Vagina (tissue), 2 donors: ENCODE data around the gene CHST11.

Experiments used
- POLR2A ChIP-seq, 2 donors: fragments of 450-650 bp; IDR thresholded peaks; one replicate each; pipeline ENCODE4 v1.6.1; 2017; ENCODE audit warnings: antibody characterized with exemption in 2 of 2, mild to moderate bottlenecking in 2 of 2, moderate library complexity in 2 of 2
- POLR2AphosphoS5 ChIP-seq, 2 donors: sonication (generic); formaldehyde crosslinking; IDR thresholded peaks; one replicate each; pipeline ENCODE4 v1.9.0; 2017; ENCODE audit warnings: antibody characterized with exemption in 2 of 2, mild to moderate bottlenecking in 2 of 2, low read depth in 1 of 2; ENCODE audit not compliant: insufficient read depth in 1 of 2
- TF ChIP-seq, protein P1 (sequence below), 3 experiments: fragments of 450-650 bp in 2 of 3; fragments of 200-600 bp in 1 of 3; sonication (generic) in 1 of 3; IDR thresholded peaks; one replicate each; pipeline ENCODE4 v1.5.1; 2017 to 2019; ENCODE audit warnings: antibody characterized with exemption in 3 of 3, mild to moderate bottlenecking in 2 of 3, moderate library complexity in 2 of 3

DNA sequence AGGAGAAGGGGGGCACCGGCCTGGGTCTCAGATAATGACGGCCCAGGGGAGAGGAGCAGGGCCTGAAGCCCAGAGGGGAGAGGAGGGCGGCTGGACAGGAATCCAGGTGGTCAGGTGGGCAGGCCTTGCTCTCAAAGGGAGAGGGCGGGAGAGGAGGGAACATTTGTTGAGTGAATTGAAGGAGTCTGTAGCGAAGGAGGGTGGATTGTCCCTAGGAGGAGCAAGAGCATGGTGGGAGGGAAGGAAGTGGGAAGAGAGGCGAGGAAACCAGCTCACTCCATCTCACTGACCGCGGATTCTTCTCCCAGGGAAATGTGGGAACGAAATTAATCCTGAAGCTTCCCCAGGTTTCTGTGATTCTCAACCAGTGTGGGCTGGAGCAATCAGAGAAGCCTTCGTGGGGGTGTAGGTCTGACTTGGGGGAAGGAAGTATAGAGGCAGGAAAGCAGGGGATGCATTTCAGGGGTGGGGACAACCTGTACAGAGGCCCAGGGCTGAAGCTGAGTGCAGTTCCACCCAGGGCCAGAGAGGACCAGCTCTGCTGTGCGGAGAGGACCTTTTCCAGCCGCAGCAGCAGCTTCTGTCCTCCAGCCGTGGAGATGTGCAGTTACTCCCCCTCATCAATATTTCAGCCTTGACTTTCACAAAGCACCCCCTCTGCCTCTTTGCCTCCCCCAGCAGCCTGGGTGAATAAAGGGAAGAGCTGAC lies 100.9 kb downstream of the CHST11 start:
- TF ChIP-seq, protein P1, sequence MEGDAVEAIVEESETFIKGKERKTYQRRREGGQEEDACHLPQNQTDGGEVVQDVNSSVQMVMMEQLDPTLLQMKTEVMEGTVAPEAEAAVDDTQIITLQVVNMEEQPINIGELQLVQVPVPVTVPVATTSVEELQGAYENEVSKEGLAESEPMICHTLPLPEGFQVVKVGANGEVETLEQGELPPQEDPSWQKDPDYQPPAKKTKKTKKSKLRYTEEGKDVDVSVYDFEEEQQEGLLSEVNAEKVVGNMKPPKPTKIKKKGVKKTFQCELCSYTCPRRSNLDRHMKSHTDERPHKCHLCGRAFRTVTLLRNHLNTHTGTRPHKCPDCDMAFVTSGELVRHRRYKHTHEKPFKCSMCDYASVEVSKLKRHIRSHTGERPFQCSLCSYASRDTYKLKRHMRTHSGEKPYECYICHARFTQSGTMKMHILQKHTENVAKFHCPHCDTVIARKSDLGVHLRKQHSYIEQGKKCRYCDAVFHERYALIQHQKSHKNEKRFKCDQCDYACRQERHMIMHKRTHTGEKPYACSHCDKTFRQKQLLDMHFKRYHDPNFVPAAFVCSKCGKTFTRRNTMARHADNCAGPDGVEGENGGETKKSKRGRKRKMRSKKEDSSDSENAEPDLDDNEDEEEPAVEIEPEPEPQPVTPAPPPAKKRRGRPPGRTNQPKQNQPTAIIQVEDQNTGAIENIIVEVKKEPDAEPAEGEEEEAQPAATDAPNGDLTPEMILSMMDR (IDR thresholded peaks at IDR 0.05) = no peak
- TF ChIP-seq POLR2A (IDR thresholded peaks at IDR 0.05) = no peak
- no peak for TF ChIP-seq POLR2AphosphoS5 (IDR thresholded peaks at IDR 0.05; ENCODE audit: insufficient read depth in 1 of 2, low read depth in 1 of 2)
